Muscle layer of colon (tissue), 2 donors: Measurements from ENCODE around the gene MRPL52.
"Not testable (repeated sequence)": the region's sequence is repeated elsewhere in the genome, so short reads cannot be mapped to it uniquely, and the experiment has no call there.

ENCODE experiments used
- H3K27ac ChIP-seq: one replicate; pipeline ENCODE4 v1.7.0; 2013; ENCODE audit warnings: low read depth, mild to moderate bottlenecking, low read length, moderate library complexity
- H3K27me3 ChIP-seq, 2 donors: one replicate each; pipeline ENCODE4 v1.7.0; 2013; ENCODE audit warnings: low read length in 2 of 2, mild to moderate bottlenecking in 2 of 2; ENCODE audit not compliant: insufficient read depth in 2 of 2, control insufficient read depth in 1 of 2
- H3K36me3 ChIP-seq: one replicate; pipeline ENCODE4 v1.7.0; 2013; ENCODE audit warnings: mild to moderate bottlenecking, low read length; ENCODE audit not compliant: insufficient read depth
- H3K4me1 ChIP-seq: one replicate; pipeline ENCODE4 v1.7.0; 2013; ENCODE audit warnings: mild to moderate bottlenecking, low read length; ENCODE audit not compliant: insufficient read depth
- H3K4me3 ChIP-seq, 2 donors: one replicate each; pipeline ENCODE4 v1.7.0; 2013; ENCODE audit warnings: low read length in 2 of 2, low read depth in 1 of 2, mild to moderate bottlenecking in 1 of 2, moderate library complexity in 1 of 2
- H3K9ac ChIP-seq: one replicate; pipeline ENCODE4 v1.7.0; 2013; ENCODE audit warnings: low read length
- H3K9me3 ChIP-seq: one replicate; pipeline ENCODE4 v1.7.0; 2013; ENCODE audit warnings: mild to moderate bottlenecking, low read length
- donor health status: abdominal sarcoma.
- donor health status: Adenocarcinoma of cecum.

The MRPL52 gene

GRCh38 chr14:22829661-22830442 lies at the start of gene MRPL52:
Gene MRPL52, plus strand, starts transcription at chr14:22829887. Its CDS starts 26 bp downstream, at chr14:22829913.
- Histone ChIP-seq H3K9me3 (no peaks in the 10 kb centered on the region), H3K4me3 (peak within 1 kb of the TSS; percentile 63 to 82)

GRCh38 chr14:22780105-22780679 lies 49.5 kb upstream of the MRPL52 start:
- H3K27ac ChIP-seq, result no peak overlapping the region
- H3K4me1 ChIP-seq, result no peaks in the 10 kb centered on the region
- no peak overlapping the region for H3K9ac ChIP-seq
- peaks cover under 1% of the 10 kb centered on the region for H3K36me3 ChIP-seq
- H3K4me3 ChIP-seq, result no peak overlapping the region
- no peaks in the 10 kb centered on the region for H3K9me3 ChIP-seq
- no peaks in the 10 kb centered on the region for H3K27me3 ChIP-seq

More at GRCh38 chr14:22829661-22830442, at the start of gene MRPL52:
- H3K27ac ChIP-seq, result peak within 1 kb of the TSS; percentile 74
- H3K27me3 ChIP-seq, result no peaks in the 10 kb centered on the region
- peaks cover 8% of the 10 kb centered on the region for H3K4me1 ChIP-seq
- H3K36me3 ChIP-seq, result peaks cover 7% of the 10 kb centered on the region
- peak within 1 kb of the TSS; percentile 52 for H3K9ac ChIP-seq

DNA sequence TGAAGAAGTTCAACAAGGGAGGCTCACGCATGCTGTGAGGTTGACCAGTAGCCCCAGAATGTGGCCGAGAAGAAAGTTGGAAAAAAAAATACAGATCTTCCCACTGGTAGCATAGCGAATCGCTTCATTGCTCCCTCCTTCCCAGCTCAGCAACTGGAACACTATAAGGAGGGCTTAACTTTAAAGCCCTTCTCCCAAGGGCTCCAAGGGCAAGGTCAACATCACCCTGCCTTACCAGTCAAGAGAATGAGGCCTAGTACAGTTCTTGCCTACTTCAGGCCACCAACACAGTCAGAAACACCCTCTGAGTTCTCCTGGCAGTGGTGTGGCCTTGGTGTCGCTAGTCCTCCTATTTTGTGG lies 48.8 kb upstream of the MRPL52 start:
- H3K9ac ChIP-seq, result no peak overlapping the region

DNA sequence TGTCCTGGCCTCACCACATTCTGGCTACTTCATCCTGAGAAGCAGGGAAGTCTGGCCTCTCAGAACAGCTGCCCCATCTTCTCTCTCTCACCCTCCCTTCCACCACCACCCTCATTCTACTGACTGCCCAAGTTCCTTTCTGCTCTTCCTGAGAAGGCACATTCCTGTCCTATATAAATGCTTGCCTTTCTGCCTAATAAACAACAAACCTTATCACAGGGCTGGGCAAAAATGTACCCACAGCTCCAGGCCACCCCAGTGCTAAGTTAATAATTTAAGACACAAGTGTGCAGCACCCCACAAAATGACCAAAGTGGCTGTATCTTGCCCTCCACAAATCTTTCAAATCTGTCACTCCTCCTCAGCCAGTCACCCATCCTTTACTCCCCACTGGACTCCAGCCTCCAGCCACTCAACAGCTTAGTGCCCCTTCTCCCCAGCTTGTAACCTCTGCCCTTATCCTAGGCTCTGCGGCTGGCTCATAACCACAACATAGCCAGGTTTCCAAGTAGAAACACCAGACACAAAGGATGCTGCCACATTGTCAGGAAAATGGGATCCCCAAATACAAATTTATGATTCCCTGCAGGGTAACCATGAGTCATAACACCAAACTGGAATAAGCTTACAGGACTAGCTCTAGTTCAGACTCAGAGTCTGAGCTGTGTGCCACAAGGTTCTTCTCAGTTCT lies 48.2 kb upstream of the MRPL52 start:
- Histone ChIP-seq H3K9me3 (no peaks in the 10 kb centered on the region), H3K4me3 (no peak overlapping the region), H3K27ac (no peak overlapping the region), H3K4me1 (no peaks in the 10 kb centered on the region), H3K9ac (no peak overlapping the region), H3K27me3 (no peaks in the 10 kb centered on the region), H3K36me3 (no peaks in the 10 kb centered on the region)

More for the DNA sequence above, 48.8 kb upstream of the MRPL52 start:
- Histone ChIP-seq H3K27ac (no peak overlapping the region), H3K4me3 (no peak overlapping the region), H3K4me1 (no peaks in the 10 kb centered on the region), H3K27me3 (no peaks in the 10 kb centered on the region), H3K36me3 (no peaks in the 10 kb centered on the region), H3K9me3 (no peaks in the 10 kb centered on the region)

DNA sequence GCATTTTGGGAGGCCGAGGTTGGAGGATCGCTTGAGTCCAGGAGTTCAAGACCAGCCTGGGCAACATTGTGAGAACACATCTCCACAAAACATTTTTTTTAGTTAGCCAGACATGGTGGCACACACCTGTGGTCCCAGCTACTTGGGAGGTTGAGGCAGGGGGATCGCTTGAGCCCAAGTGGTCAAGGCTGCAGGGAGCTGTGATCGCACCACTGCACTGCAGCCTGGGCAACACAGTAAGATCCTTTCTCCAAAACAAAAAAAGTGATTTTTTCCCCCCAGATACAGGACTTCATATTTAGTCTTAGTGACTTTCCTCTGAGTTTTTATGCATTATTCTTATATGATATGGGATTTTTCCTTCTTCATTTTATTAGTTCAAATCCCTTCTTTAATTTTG lies 43.0 kb upstream of the MRPL52 start:
- Histone ChIP-seq H3K27me3 (no peaks in the 10 kb centered on the region), H3K9me3 (no peaks in the 10 kb centered on the region), H3K27ac (no peak overlapping the region), H3K36me3 (no peaks in the 10 kb centered on the region), H3K4me1 (no peaks in the 10 kb centered on the region), H3K4me3 (no peak overlapping the region), H3K9ac (no peak overlapping the region)

GRCh38 chr14:22791301-22791700 lies 38.4 kb upstream of the MRPL52 start:
- H3K27me3 ChIP-seq, result no peaks in the 10 kb centered on the region
- H3K27ac ChIP-seq, result no peak overlapping the region
- H3K4me1 ChIP-seq, result no peaks in the 10 kb centered on the region
- H3K4me3 ChIP-seq, result no peak overlapping the region
- H3K9ac ChIP-seq, result no peak overlapping the region
- H3K9me3 ChIP-seq, result no peaks in the 10 kb centered on the region
- H3K36me3 ChIP-seq, result no peaks in the 10 kb centered on the region

DNA sequence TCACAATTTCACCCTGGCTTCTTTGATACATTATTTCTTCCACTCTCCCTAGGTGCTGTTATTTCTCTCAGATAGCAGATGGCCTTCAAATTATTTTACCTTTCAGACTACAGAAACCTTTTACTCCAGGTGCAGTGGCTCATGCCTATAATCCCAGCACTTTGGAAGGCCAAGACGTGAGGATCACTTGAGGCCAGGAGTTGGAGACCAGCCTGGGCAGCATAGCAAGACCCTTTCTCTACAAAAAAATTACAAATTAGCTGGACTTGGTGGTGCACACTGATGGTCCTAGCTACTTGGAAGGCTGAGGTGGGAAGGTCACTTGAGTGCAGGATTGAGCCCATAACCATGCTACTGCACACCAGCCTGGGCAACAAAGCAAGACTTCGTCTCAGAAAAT lies 37.5 kb upstream of the MRPL52 start:
- Histone ChIP-seq H3K36me3 (no peaks in the 10 kb centered on the region), H3K27me3 (no peaks in the 10 kb centered on the region), H3K4me1 (no peaks in the 10 kb centered on the region), H3K27ac (no peak overlapping the region), H3K9me3 (no peaks in the 10 kb centered on the region), H3K4me3 (no peak overlapping the region), H3K9ac (no peak overlapping the region)

DNA sequence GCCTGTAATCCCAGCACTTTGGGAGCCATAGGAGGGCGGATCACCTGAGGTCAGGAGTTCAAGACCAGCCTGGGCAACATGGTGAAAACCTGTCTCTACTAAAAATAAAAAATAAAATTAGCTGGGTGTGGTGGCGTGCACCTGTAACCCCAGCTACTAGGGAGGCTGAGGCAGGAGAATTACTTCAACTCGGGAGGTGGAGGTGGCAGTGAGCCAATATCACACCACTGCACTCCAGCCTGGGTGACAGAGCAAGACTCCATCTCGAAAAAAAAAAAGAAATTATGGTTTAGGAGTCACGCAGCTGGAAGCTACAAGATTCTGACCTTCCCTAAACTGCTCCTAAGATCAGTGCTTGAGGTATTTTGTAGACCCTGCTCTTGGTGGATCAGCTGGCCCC lies 36.1 kb upstream of the MRPL52 start:
- not testable (repeated sequence) for H3K9ac ChIP-seq, H3K27ac ChIP-seq, H3K36me3 ChIP-seq, H3K27me3 ChIP-seq, H3K4me3 ChIP-seq, H3K4me1 ChIP-seq, H3K9me3 ChIP-seq

DNA sequence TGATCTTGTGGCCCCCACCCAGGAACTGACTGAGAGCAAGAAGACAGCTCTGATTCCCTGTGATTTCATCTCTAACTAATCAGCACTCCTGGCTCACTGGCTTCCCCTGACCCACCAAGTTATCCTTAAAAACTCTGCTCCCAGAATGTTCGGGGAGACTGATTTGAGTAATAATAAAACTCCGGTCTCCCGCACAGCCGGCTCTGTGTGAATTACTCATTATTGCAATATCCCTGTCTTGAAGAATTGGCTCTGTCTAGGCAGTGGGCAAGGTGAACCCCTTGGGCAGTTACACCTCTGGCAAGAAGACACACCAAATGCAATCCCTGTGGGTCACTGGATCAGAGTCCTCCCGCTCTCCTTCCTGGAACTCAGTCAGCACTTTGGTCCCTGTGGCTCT lies 35.7 kb upstream of the MRPL52 start:
- Histone ChIP-seq H3K9me3 (no peaks in the 10 kb centered on the region), H3K36me3 (no peaks in the 10 kb centered on the region), H3K9ac (no peak overlapping the region), H3K27ac (no peak overlapping the region), H3K4me3 (no peak overlapping the region), H3K27me3 (no peaks in the 10 kb centered on the region), H3K4me1 (no peaks in the 10 kb centered on the region)

GRCh38 chr14:22794551-22794951 lies 35.1 kb upstream of the MRPL52 start:
- Histone ChIP-seq H3K36me3 (no peaks in the 10 kb centered on the region), H3K27me3 (no peaks in the 10 kb centered on the region), H3K9me3 (no peaks in the 10 kb centered on the region), H3K4me1 (no peaks in the 10 kb centered on the region), H3K27ac (no peak overlapping the region), H3K9ac (no peak overlapping the region), H3K4me3 (no peak overlapping the region)

- H3K27me3 ChIP-seq, result no peaks in the 10 kb centered on the region
Measured at GRCh38 chr14:22796087-22796707, 33.5 kb upstream of the MRPL52 start.

More at GRCh38 chr14:22796087-22796707, 33.5 kb upstream of the MRPL52 start:
- Histone ChIP-seq H3K27ac (no peak overlapping the region), H3K36me3 (no peaks in the 10 kb centered on the region), H3K4me1 (no peaks in the 10 kb centered on the region), H3K9me3 (no peaks in the 10 kb centered on the region), H3K9ac (no peak overlapping the region), H3K4me3 (no peak overlapping the region)
